ENCODE data around the gene RBM28.
"Not testable (repeated sequence)": the region's sequence is repeated elsewhere in the genome, so short reads cannot be mapped to it uniquely, and the experiment has no call there.

Gene RBM28

GRCh38 chr7:128304212-128304611, 39.5 kb downstream of the RBM28 start:
- in situ Hi-C loops (cut with MboI; ENCODE audit: low pct_unique_long_range_greater_than_20kb, low sequenced_read_pairs, unreplicated experiment) = no loop called here
- no peak for TF ChIP-seq CTCF (IDR thresholded peaks at IDR 0.05; ENCODE audit: extremely low read depth, insufficient read depth, missing control alignments)
- no peak for DNase-seq (ENCODE audit: low spot score)

- in situ Hi-C loops (cut with MboI; ENCODE audit: low pct_unique_long_range_greater_than_20kb, low sequenced_read_pairs, unreplicated experiment) = no loop called here
- DNase-seq (ENCODE audit: low spot score) = no peak
- no peak for TF ChIP-seq CTCF (IDR thresholded peaks at IDR 0.05; ENCODE audit: extremely low read depth, insufficient read depth, missing control alignments)
Observed at GRCh38 chr7:128303643-128304042, 40.1 kb downstream of the RBM28 start.

GRCh38 chr7:128303133-128303532, 40.6 kb downstream of the RBM28 start:
- in situ Hi-C loops (cut with MboI; ENCODE audit: low pct_unique_long_range_greater_than_20kb, low sequenced_read_pairs, unreplicated experiment) = no loop called here
- TF ChIP-seq CTCF (IDR thresholded peaks at IDR 0.05; ENCODE audit: extremely low read depth, insufficient read depth, missing control alignments) = no peak
- no peak for DNase-seq (ENCODE audit: low spot score)

GRCh38 chr7:128302139-128302538, 41.6 kb downstream of the RBM28 start:
- no peak for DNase-seq (ENCODE audit: low spot score)
- in situ Hi-C loops (cut with MboI; ENCODE audit: low pct_unique_long_range_greater_than_20kb, low sequenced_read_pairs, unreplicated experiment) = no loop called here
- no peak for TF ChIP-seq CTCF (IDR thresholded peaks at IDR 0.05; ENCODE audit: extremely low read depth, insufficient read depth, missing control alignments)

GRCh38 chr7:128299109-128299607, 44.5 kb downstream of the RBM28 start:
- DNase-seq (ENCODE audit: low spot score) = no peak
- in situ Hi-C loops (cut with MboI; ENCODE audit: low pct_unique_long_range_greater_than_20kb, low sequenced_read_pairs, unreplicated experiment) = no loop called here
- no peak for TF ChIP-seq CTCF (IDR thresholded peaks at IDR 0.05; ENCODE audit: extremely low read depth, insufficient read depth, missing control alignments)

GRCh38 chr7:128298004-128298403, 45.7 kb downstream of the RBM28 start:
- in situ Hi-C loops (cut with MboI; ENCODE audit: low pct_unique_long_range_greater_than_20kb, low sequenced_read_pairs, unreplicated experiment); DNase-seq (ENCODE audit: low spot score): not testable (repeated sequence)

- no peak for DNase-seq (ENCODE audit: low spot score)
- in situ Hi-C loops (cut with MboI; ENCODE audit: low pct_unique_long_range_greater_than_20kb, low sequenced_read_pairs, unreplicated experiment) = no loop called here
- no peak for TF ChIP-seq CTCF (IDR thresholded peaks at IDR 0.05; ENCODE audit: extremely low read depth, insufficient read depth, missing control alignments)
Observed at GRCh38 chr7:128287556-128287955, 56.2 kb downstream of the RBM28 start.
